NCI-H748 (cell line): ENCODE data around the gene TRAPPC6A.

ENCODE experiments used
- DNase-seq: peaks from one replicate; lab custom pipeline; 2025; ENCODE audit not compliant: unreplicated experiment; lab: John Stamatoyannopoulos, UW

The TRAPPC6A gene

GRCh38 chr19:45186509-45187334 lies 8.7 kb upstream of the TRAPPC6A start:
- peak; percentile 42 for DNase-seq

GRCh38 chr19:45184115-45184514 lies 6.1 kb upstream of the TRAPPC6A start:
- DNase-seq, result no peak

- DNase-seq, result no peak
Measured at GRCh38 chr19:45182758-45183157, 4.7 kb upstream of the TRAPPC6A start.

GRCh38 chr19:45180936-45181335 lies 2.9 kb upstream of the TRAPPC6A start:
- no peak for DNase-seq

- no peak for DNase-seq
Measured at GRCh38 chr19:45179892-45180370, 1.9 kb upstream of the TRAPPC6A start.

- DNase-seq, result peak; percentile 68
Measured at GRCh38 chr19:45179072-45179891, 1.2 kb upstream of the TRAPPC6A start.

- peak; percentile 100 for DNase-seq
Measured at GRCh38 chr19:45178262-45179071, 430 bp upstream of the TRAPPC6A start, which contains the start of gene BLOC1S3. TSS of gene BLOC1S3 (plus strand) at chr19:45178784. CDS start at chr19:45179297, 513 bp downstream.

- no peak for DNase-seq
Measured at GRCh38 chr19:45175515-45176345, 2.3 kb downstream of the TRAPPC6A start.

- DNase-seq, result no peak
Measured at GRCh38 chr19:45173816-45174215, 4.2 kb downstream of the TRAPPC6A start.

GRCh38 chr19:45172611-45173208 lies 5.3 kb downstream of the TRAPPC6A start:
- no peak for DNase-seq

- peak; percentile 38 for DNase-seq
Measured at GRCh38 chr19:45172173-45172572, 5.9 kb downstream of the TRAPPC6A start.

- DNase-seq, result no peak
Measured at GRCh38 chr19:45171211-45171623, 6.8 kb downstream of the TRAPPC6A start.

- no peak for DNase-seq
Measured at GRCh38 chr19:45170146-45171106, 7.6 kb downstream of the TRAPPC6A start.

- no peak for DNase-seq
Measured at GRCh38 chr19:45169602-45170001, 8.4 kb downstream of the TRAPPC6A start.

- DNase-seq, result peak; percentile 52
Measured at GRCh38 chr19:45168767-45169351, 9.2 kb downstream of the TRAPPC6A start.

GRCh38 chr19:45166723-45167252 lies 11.2 kb downstream of the TRAPPC6A start:
- DNase-seq, result no peak

GRCh38 chr19:45164577-45165335 lies 13.3 kb downstream of the TRAPPC6A start:
- DNase-seq, result no peak
